ENCODE measurements around the gene CRYBA2. TPM values are rescaled to one million over a fixed set of nuclear protein-coding genes. Genes with fewer than 3 reads are reported as not detected.

The CRYBA2 gene
- total RNA-seq, 1 donor from 2014 or later: not detected

DNA sequence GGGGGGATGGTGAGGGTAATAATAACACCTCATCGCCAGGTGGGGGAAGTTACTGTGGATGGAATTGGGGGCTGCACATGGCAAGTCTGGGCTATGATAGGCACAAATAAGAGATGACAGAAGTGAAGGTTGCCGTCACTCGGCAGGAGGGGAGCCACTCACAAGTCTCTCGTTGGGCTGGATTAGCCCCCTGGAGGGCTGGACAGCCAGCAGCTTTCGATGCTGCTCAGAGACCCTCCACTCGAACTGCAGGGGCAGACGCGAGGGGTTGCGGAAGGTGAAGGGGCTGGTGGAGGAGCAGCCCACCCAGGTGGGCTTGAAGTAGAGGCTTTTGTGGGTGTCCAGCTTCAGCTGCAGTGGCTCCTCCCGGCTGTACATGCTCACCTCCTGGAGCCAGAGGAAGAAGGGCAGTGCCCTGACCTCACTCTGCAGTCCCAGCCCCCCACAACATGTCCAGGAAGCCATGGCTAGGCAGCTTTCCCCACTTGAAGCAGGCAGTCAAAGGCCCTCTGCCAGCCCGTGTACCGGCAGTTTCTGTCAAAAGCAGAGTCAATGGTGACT lies 29.9 kb upstream of the CRYBA2 start:
- no peak for DNase-seq (ENCODE audit: low read depth)
- H3K4me3 ChIP-seq (ENCODE audit: low read depth, low read length): no peak overlapping the region
- TF ChIP-seq CTCF (conservative IDR thresholded peaks at IDR 0.05; ENCODE audit: low read depth, low read length): no peak

- H3K4me3 ChIP-seq (ENCODE audit: low read depth, low read length): no peak overlapping the region
- DNase-seq (ENCODE audit: low read depth): no peak
- no peak for TF ChIP-seq CTCF (conservative IDR thresholded peaks at IDR 0.05; ENCODE audit: low read depth, low read length)
These were observed 29.4 kb upstream of the CRYBA2 start for GRCh38 chr2:219022616-219023015.

- H3K4me3 ChIP-seq (ENCODE audit: low read depth, low read length): no peak overlapping the region
- DNase-seq (ENCODE audit: low read depth): no peak
- TF ChIP-seq CTCF (conservative IDR thresholded peaks at IDR 0.05; ENCODE audit: low read depth, low read length): no peak
These were observed 28.8 kb upstream of the CRYBA2 start for GRCh38 chr2:219022041-219022440.

DNA sequence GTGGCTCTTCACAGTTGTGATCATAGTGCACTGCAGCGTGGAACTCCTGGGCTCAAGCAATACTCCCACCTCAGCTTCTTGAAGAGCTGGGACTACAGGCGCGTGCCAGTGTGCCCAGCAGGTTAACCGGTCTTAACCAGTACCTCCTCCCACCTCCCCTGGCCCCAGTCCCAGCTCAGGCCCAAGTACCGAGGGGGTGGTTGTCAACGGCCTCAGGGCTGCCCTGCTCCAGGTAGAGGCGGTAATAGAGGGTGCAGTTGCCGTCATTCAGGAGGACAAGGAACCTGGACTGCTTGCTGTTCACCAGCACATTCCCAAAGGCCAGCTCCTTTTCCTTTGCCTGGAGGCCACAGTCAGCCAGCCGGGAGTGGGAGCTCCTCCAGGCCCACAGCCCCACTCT lies 28.4 kb upstream of the CRYBA2 start:
- TF ChIP-seq CTCF (conservative IDR thresholded peaks at IDR 0.05; ENCODE audit: low read depth, low read length): no peak
- DNase-seq (ENCODE audit: low read depth): no peak
- no peak overlapping the region for H3K4me3 ChIP-seq (ENCODE audit: low read depth, low read length)

GRCh38 chr2:219020604-219021365 lies 27.6 kb upstream of the CRYBA2 start:
- DNase-seq (ENCODE audit: low read depth): no peak
- no peak overlapping the region for H3K4me3 ChIP-seq (ENCODE audit: low read depth, low read length)
- TF ChIP-seq CTCF (conservative IDR thresholded peaks at IDR 0.05; ENCODE audit: low read depth, low read length): no peak

- no peak overlapping the region for H3K4me3 ChIP-seq (ENCODE audit: low read depth, low read length)
- no peak for DNase-seq (ENCODE audit: low read depth)
- TF ChIP-seq CTCF (conservative IDR thresholded peaks at IDR 0.05; ENCODE audit: low read depth, low read length): no peak
These were observed 26.2 kb upstream of the CRYBA2 start for GRCh38 chr2:219019436-219019835.

- no peak overlapping the region for H3K4me3 ChIP-seq (ENCODE audit: low read depth, low read length)
- no peak for TF ChIP-seq CTCF (conservative IDR thresholded peaks at IDR 0.05; ENCODE audit: low read depth, low read length)
- no peak for DNase-seq (ENCODE audit: low read depth)
These were observed 25.5 kb upstream of the CRYBA2 start for GRCh38 chr2:219018726-219019125.

Measured in epithelial cell of proximal tubule (primary cell).